ENCODE data around the gene NOS1.

GRCh38 chr12:117208206-117208605, 153.2 kb downstream of the NOS1 start:
- TF ChIP-seq POLR2A (IDR thresholded peaks at IDR 0.05; ENCODE audit: low read depth, low read length) = no peak
- TF ChIP-seq SPI1 (IDR thresholded peaks at IDR 0.05; ENCODE audit: low read depth, low read length) = no peak
- no peak for TF ChIP-seq TAF1 (IDR thresholded peaks at IDR 0.05; ENCODE audit: low read depth, low read length)
- TF ChIP-seq POLR2AphosphoS5 (IDR thresholded peaks at IDR 0.05; ENCODE audit: low read depth, low read length) = no peak
- TF ChIP-seq PAX5 (IDR thresholded peaks at IDR 0.05; ENCODE audit: insufficient read depth, low read length, severe bottlenecking) = no peak
- no peak for TF ChIP-seq POU2F2 (IDR thresholded peaks at IDR 0.05; ENCODE audit: low read depth, low read length)
